Right lobe of liver (tissue), 4 donors: Measurements from ENCODE around the gene C6orf89.

Source experiments
- CTCF ChIP-seq, 4 donors: fragments of 200-600 bp in 3 of 4; fragments of 450-650 bp in 1 of 4; IDR thresholded peaks; one replicate each; pipeline versions ENCODE4 v1.5.1 to v1.8.0; 2016 to 2022; ENCODE audit warnings: antibody characterized with exemption in 4 of 4, mild to moderate bottlenecking in 2 of 4
- POLR2A ChIP-seq: fragments of 450-650 bp; IDR thresholded peaks from one replicate; pipeline ENCODE4 v1.6.1; 2017; ENCODE audit warnings: antibody characterized with exemption, mild to moderate bottlenecking
- donor health status: DM: no; HTN: no; CAD: no.
- donor health status: DM: no; HTN: no; CAD: no.
- donor health status: DM: no; HTN: yes; CAD: no.

DNA sequence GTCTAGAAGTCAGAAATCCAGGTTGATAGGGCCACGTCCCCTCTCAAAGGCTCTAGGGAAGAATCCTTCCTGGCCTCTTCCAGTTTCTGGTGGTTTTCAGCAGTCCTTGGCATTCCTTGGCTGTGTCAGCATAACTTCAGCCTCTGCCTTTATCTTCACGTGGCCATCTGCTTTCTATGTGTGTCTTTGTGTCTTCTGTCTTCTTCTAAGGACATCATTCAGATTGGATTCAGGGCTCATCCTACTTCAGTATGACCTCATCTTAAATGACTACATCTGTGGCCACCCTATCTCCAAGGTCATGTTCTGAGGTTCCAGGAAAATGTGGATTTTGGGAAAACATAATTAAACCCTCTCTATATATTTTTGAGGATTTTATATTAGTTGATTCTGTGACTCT lies 23.0 kb downstream of the C6orf89 start:
- TF ChIP-seq CTCF (IDR thresholded peaks at IDR 0.05) (no peak), POLR2A (no peak)
